ENCODE results near the gene MCRIP2. TPM values are rescaled to one million over a fixed set of nuclear protein-coding genes. Genes with fewer than 3 reads are reported as not detected.

The MCRIP2 gene
- polyA plus RNA-seq, 5 donors: 6.0 to 16.9 (median 10.4) TPM

- no peak for DNase-seq
Observed at GRCh38 chr16:695355-696089, 53.9 kb downstream of the MCRIP2 start.

Other genes with a start within 250 kb of the MCRIP2 start
- gene NME4, start 244.6 kb upstream of the MCRIP2 start, polyA plus RNA-seq (ENCODE audit: insufficient read depth in 1 of 5, insufficient read length in 5 of 5, low replicate concordance in 1 of 5): 100 to 1,000 TPM; 155 to 247 (median 168) TPM
- 10 to 100 TPM in 3 of 5 donors, 1 to 10 TPM in 2; 7.9 to 27.0 (median 14.4) TPM for gene DECR2, start 239.9 kb upstream of the MCRIP2 start, polyA plus RNA-seq (ENCODE audit: insufficient read depth in 1 of 5, insufficient read length in 5 of 5, low replicate concordance in 1 of 5)
- gene RAB11FIP3, start 216.2 kb upstream of the MCRIP2 start, polyA plus RNA-seq (ENCODE audit: insufficient read depth in 1 of 5, insufficient read length in 5 of 5, low replicate concordance in 1 of 5): 10 to 100 TPM; 42.7 to 56.7 (median 51.9) TPM
- 10 to 100 TPM; 13.0 to 39.5 (median 20.8) TPM for gene CAPN15, start 114.1 kb upstream of the MCRIP2 start, polyA plus RNA-seq (ENCODE audit: insufficient read depth in 1 of 5, insufficient read length in 5 of 5, low replicate concordance in 1 of 5)
- gene PRR35, start 81.4 kb upstream of the MCRIP2 start, polyA plus RNA-seq (ENCODE audit: insufficient read depth in 1 of 5, insufficient read length in 5 of 5, low replicate concordance in 1 of 5): under 1 TPM in 1 of 5 donors, not detected in 4; 0.07 TPM
- gene NHLRC4, start 74.8 kb upstream of the MCRIP2 start, polyA plus RNA-seq (ENCODE audit: insufficient read depth in 1 of 5, insufficient read length in 5 of 5, low replicate concordance in 1 of 5): 1 to 10 TPM; 1.5 to 4.9 (median 2.9) TPM
- gene PIGQ, start 71.9 kb upstream of the MCRIP2 start, polyA plus RNA-seq (ENCODE audit: insufficient read depth in 1 of 5, insufficient read length in 5 of 5, low replicate concordance in 1 of 5): 10 to 100 TPM; 28.8 to 48.1 (median 35.6) TPM
- 10 to 100 TPM; 15.3 to 33.7 (median 22.9) TPM for gene RAB40C, start 51.8 kb upstream of the MCRIP2 start, polyA plus RNA-seq (ENCODE audit: insufficient read depth in 1 of 5, insufficient read length in 5 of 5, low replicate concordance in 1 of 5)
- 1 to 10 TPM in 1 of 5 donors, under 1 TPM in 4; 0.20 to 1.2 (median 0.36) TPM for gene WFIKKN1, start 10.8 kb upstream of the MCRIP2 start, polyA plus RNA-seq (ENCODE audit: insufficient read depth in 1 of 5, insufficient read length in 5 of 5, low replicate concordance in 1 of 5)
- 10 to 100 TPM; 37.9 to 74.1 (median 49.3) TPM for gene METTL26, start 5.5 kb upstream of the MCRIP2 start, polyA plus RNA-seq (ENCODE audit: insufficient read depth in 1 of 5, insufficient read length in 5 of 5, low replicate concordance in 1 of 5)
- 10 to 100 TPM; 31.5 to 52.8 (median 39.5) TPM for gene WDR90, start 7.5 kb downstream of the MCRIP2 start, polyA plus RNA-seq (ENCODE audit: insufficient read depth in 1 of 5, insufficient read length in 5 of 5, low replicate concordance in 1 of 5)
- gene RHOT2, start 26.3 kb downstream of the MCRIP2 start, polyA plus RNA-seq (ENCODE audit: insufficient read depth in 1 of 5, insufficient read length in 5 of 5, low replicate concordance in 1 of 5): 100 to 1,000 TPM in 1 of 5 donors, 10 to 100 TPM in 4; 47.5 to 119 (median 70.3) TPM
- gene RHBDL1, start 33.8 kb downstream of the MCRIP2 start, polyA plus RNA-seq (ENCODE audit: insufficient read depth in 1 of 5, insufficient read length in 5 of 5, low replicate concordance in 1 of 5): 1 to 10 TPM in 2 of 5 donors, under 1 TPM in 3; 0.38 to 1.8 (median 0.81) TPM
- 100 to 1,000 TPM in 2 of 5 donors, 10 to 100 TPM in 3; 83.8 to 142 (median 96.2) TPM for gene STUB1, start 38.6 kb downstream of the MCRIP2 start, polyA plus RNA-seq (ENCODE audit: insufficient read depth in 1 of 5, insufficient read length in 5 of 5, low replicate concordance in 1 of 5)
- 10 to 100 TPM; 39.5 to 69.5 (median 43.3) TPM for gene JMJD8, start 42.5 kb downstream of the MCRIP2 start, polyA plus RNA-seq (ENCODE audit: insufficient read depth in 1 of 5, insufficient read length in 5 of 5, low replicate concordance in 1 of 5)
- gene WDR24, start 48.6 kb downstream of the MCRIP2 start, polyA plus RNA-seq (ENCODE audit: insufficient read depth in 1 of 5, insufficient read length in 5 of 5, low replicate concordance in 1 of 5): 10 to 100 TPM in 3 of 5 donors, 1 to 10 TPM in 2; 7.4 to 15.3 (median 11.7) TPM
- under 1 TPM; 0.30 to 0.75 (median 0.59) TPM for gene FBXL16, start 64.0 kb downstream of the MCRIP2 start, polyA plus RNA-seq (ENCODE audit: insufficient read depth in 1 of 5, insufficient read length in 5 of 5, low replicate concordance in 1 of 5)
- 10 to 100 TPM in 3 of 5 donors, 1 to 10 TPM in 2; 6.7 to 44.0 (median 10.8) TPM for gene METRN, start 73.3 kb downstream of the MCRIP2 start, polyA plus RNA-seq (ENCODE audit: insufficient read depth in 1 of 5, insufficient read length in 5 of 5, low replicate concordance in 1 of 5)
- gene ANTKMT, start 79.3 kb downstream of the MCRIP2 start, polyA plus RNA-seq (ENCODE audit: insufficient read depth in 1 of 5, insufficient read length in 5 of 5, low replicate concordance in 1 of 5): 10 to 100 TPM in 3 of 5 donors, 1 to 10 TPM in 2; 5.3 to 22.5 (median 10.8) TPM
- gene CCDC78, start 84.6 kb downstream of the MCRIP2 start, polyA plus RNA-seq (ENCODE audit: insufficient read depth in 1 of 5, insufficient read length in 5 of 5, low replicate concordance in 1 of 5): 10 to 100 TPM in 1 of 5 donors, 1 to 10 TPM in 4; 1.3 to 13.0 (median 6.3) TPM
- gene HAGHL, start 85.3 kb downstream of the MCRIP2 start, polyA plus RNA-seq (ENCODE audit: insufficient read depth in 1 of 5, insufficient read length in 5 of 5, low replicate concordance in 1 of 5): 1 to 10 TPM; 2.1 to 7.3 (median 3.5) TPM
- gene CIAO3, start 99.2 kb downstream of the MCRIP2 start, polyA plus RNA-seq (ENCODE audit: insufficient read depth in 1 of 5, insufficient read length in 5 of 5, low replicate concordance in 1 of 5): 10 to 100 TPM; 16.2 to 25.7 (median 16.8) TPM
- 10 to 100 TPM in 4 of 5 donors, 1 to 10 TPM in 1; 9.5 to 33.2 (median 18.5) TPM for gene MSLN, start 118.9 kb downstream of the MCRIP2 start, polyA plus RNA-seq (ENCODE audit: insufficient read depth in 1 of 5, insufficient read length in 5 of 5, low replicate concordance in 1 of 5)
- 10 to 100 TPM in 3 of 5 donors, 1 to 10 TPM in 2; 8.3 to 19.2 (median 10.4) TPM for gene RPUSD1, start 146.6 kb downstream of the MCRIP2 start, polyA plus RNA-seq (ENCODE audit: insufficient read depth in 1 of 5, insufficient read length in 5 of 5, low replicate concordance in 1 of 5)
- gene CHTF18, start 146.8 kb downstream of the MCRIP2 start, polyA plus RNA-seq (ENCODE audit: insufficient read depth in 1 of 5, insufficient read length in 5 of 5, low replicate concordance in 1 of 5): 10 to 100 TPM; 16.8 to 31.0 (median 25.2) TPM
- gene GNG13, start 158.9 kb downstream of the MCRIP2 start, polyA plus RNA-seq (ENCODE audit: insufficient read depth in 1 of 5, insufficient read length in 5 of 5, low replicate concordance in 1 of 5): under 1 TPM in 1 of 5 donors, not detected in 4; 0.10 TPM

Data from right lung (tissue), 5 donors.